Naive B cell (primary cell): ENCODE results near the gene GPC3. TPM values are rescaled to one million over a fixed set of nuclear protein-coding genes. Genes with fewer than 3 reads are reported as not detected.

ENCODE experiments used
- ATAC-seq, 2 donors: fragments of 150-1000 bp; cut with Tn5 transposase; 2 replicates each; pipeline ENCODE4 v1.10.0; 2021; ENCODE audit warnings: low read depth in 2 of 2, mild to moderate bottlenecking in 2 of 2, moderate library complexity in 2 of 2
- DNase-seq: peaks from one replicate; pipeline ENCODE4 v3.0.0; 2022
- H3K27ac Mint-ChIP-seq, 6 donors: one replicate each; pipeline ENCODE4 v1.8.0; 2020 to 2022; ENCODE audit warnings: mild to moderate bottlenecking in 6 of 6, mixed read lengths in 6 of 6, moderate library complexity in 5 of 6, inconsistent platforms in 2 of 6
- H3K27me3 Mint-ChIP-seq, 3 donors: one replicate each; pipeline ENCODE4 v1.8.0; 2021 to 2022; ENCODE audit warnings: mixed read lengths in 3 of 3, mild to moderate bottlenecking in 1 of 3
- H3K36me3 Mint-ChIP-seq, 2 donors: one replicate each; pipeline ENCODE4 v1.8.0; 2020 to 2022; ENCODE audit warnings: mixed read lengths in 2 of 2, inconsistent platforms in 1 of 2, mild to moderate bottlenecking in 1 of 2
- H3K4me1 Mint-ChIP-seq, 3 donors: one replicate each; pipeline ENCODE4 v1.8.0; 2020 to 2022; ENCODE audit warnings: mixed read lengths in 3 of 3, inconsistent platforms in 1 of 3, mild to moderate bottlenecking in 1 of 3, moderate library complexity in 1 of 3
- H3K4me3 Mint-ChIP-seq, 8 donors: one replicate each; pipeline ENCODE4 v1.8.0; 2020 to 2022; ENCODE audit warnings: mild to moderate bottlenecking in 8 of 8, mixed read lengths in 8 of 8, moderate library complexity in 8 of 8, inconsistent platforms in 2 of 8
- H3K9me3 Mint-ChIP-seq, 7 donors: one replicate each; pipeline ENCODE4 v1.8.0; 2020 to 2022; ENCODE audit warnings: mixed read lengths in 7 of 7, mild to moderate bottlenecking in 5 of 7, inconsistent platforms in 2 of 7, moderate library complexity in 1 of 7
- polyA plus RNA-seq, 6 donors: library from polyadenylated mRNA; unstranded; fragments of 300-500 nt; fragmentation: Illumina TruSeq; gene quantifications; one replicate each; pipeline ENCODE4 v1.2.3, GENCODE V29; 2021; ENCODE audit warnings: low read depth in 6 of 6

Gene GPC3
- polyA plus RNA-seq, 6 donors from 2014 or later: not detected

DNA sequence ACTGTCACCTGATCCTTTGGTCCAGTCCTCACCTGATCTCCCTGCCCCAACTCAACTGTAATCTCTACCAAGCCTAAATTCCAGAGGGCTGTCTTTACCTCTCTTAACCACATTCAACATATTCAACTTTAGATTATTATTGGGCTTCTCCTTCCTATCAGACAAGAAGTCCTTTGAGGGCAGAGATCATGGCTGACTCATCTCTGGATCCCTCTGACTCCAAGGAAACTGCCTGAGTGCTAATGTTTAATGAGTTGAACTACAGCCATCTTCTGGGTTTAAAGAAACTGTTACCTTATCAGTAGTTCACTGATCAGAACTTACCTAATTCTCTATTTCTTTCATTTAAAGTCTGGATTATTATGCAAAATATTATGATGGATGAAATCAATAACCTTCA, 135.7 kb downstream of the GPC3 start:
- Mint-ChIP-seq H3K27me3 (peaks cover 4 to 22% (median 5%) of the 10 kb centered on the region in 3 donors), H3K27ac (no peak overlapping the region), H3K4me1 (no peaks in the 10 kb centered on the region), H3K4me3 (no peak overlapping the region), H3K9me3 (no peaks in the 10 kb centered on the region), H3K36me3 (no peaks in the 10 kb centered on the region)
- ATAC-seq (no peak), DNase-seq (no peak)

DNA sequence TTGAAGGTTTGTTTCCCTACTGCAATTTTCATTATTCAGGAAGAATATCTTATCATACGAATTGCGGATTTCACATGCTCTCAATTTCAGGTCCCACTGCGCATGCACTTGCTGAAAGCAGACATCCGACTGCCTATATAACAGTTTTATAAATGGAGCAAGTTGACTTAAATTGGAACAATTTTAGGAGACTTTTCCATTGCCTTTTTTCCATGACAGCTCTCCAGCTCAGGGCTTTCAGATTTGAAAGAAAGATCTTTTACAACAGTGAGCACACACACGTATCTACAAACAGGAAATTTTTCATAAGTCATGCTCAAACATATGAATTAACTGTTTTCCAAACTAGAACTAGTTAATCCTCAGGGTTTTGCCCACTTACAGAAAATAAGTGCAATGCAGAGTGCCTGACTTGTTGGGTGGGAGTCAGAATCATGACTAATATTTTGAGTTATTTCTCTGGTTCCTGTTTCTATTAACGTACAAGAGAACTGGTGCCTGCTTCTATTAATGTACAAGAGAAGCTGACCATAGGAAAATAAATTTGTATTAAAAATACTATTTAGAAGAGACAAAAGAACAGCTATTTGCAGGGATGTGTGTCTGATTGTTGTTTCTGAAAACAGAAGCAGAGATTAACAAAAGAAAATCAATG, 137.9 kb downstream of the GPC3 start:
- no peak overlapping the region for H3K27ac Mint-ChIP-seq
- ATAC-seq (no peak), DNase-seq (no peak)
- H3K36me3 Mint-ChIP-seq: no peaks in the 10 kb centered on the region
- H3K4me1 Mint-ChIP-seq: no peaks in the 10 kb centered on the region
- peaks cover 0 to 1% (median 0%) of the 10 kb centered on the region in 7 donors for H3K9me3 Mint-ChIP-seq
- no peak overlapping the region for H3K4me3 Mint-ChIP-seq
- H3K27me3 Mint-ChIP-seq: peaks cover 0 to 16% (median 4%) of the 10 kb centered on the region in 3 donors

DNA sequence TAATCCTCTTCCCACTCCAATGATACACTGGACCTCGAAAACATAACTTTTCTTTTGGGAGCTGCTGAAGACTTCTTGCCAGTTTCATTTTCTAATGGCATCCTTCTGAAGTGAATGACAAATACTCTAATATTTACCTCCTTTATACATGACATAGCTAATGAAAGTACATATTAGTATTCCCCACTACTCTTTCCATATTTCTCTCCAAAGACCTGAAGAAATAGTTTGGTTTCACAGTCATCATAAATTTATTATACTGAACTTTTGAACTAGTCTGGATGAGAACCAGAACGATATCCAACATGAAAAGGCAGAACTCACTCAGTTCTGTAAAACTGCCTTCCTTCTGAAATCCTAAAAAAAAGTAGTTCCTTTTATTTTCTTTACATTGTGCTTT, 139.1 kb downstream of the GPC3 start:
- DNase-seq: no peak
- H3K36me3 Mint-ChIP-seq: no peaks in the 10 kb centered on the region
- no peaks in the 10 kb centered on the region for H3K4me1 Mint-ChIP-seq
- peaks cover 0 to 10% (median 4%) of the 10 kb centered on the region in 3 donors for H3K27me3 Mint-ChIP-seq
- no peak overlapping the region for H3K27ac Mint-ChIP-seq
- H3K9me3 Mint-ChIP-seq: peaks cover 0 to 1% (median 0%) of the 10 kb centered on the region in 7 donors
- ATAC-seq: no peak
- no peak overlapping the region for H3K4me3 Mint-ChIP-seq

DNA sequence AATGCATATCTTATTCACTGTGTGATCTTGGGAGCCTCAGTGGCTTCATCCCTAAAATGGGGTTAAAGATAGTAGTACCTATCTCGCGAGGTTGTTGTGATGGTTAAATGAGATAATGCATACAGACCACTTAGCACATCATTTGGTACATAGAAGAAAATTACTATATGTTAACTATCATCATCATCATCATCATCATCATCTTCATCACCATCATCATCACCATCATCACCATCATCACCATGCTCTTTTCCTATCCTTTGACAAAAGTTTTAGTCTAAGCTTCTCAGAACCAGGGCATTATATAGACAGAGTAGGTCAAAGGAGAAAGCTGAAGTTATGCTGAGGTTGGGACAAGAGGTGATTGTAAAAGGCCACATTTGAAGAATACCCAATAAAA, 145.0 kb downstream of the GPC3 start:
- H3K4me1 Mint-ChIP-seq: peaks cover 0 to 4% (median 0%) of the 10 kb centered on the region in 3 donors
- H3K27ac Mint-ChIP-seq: peak overlapping the region in 1 of 6 donors; percentile 89
- H3K4me3 Mint-ChIP-seq: no peak overlapping the region
- no peak for DNase-seq
- H3K27me3 Mint-ChIP-seq: no peaks in the 10 kb centered on the region
- peaks cover 0 to 1% (median 0%) of the 10 kb centered on the region in 7 donors for H3K9me3 Mint-ChIP-seq
- no peak for ATAC-seq
- no peaks in the 10 kb centered on the region for H3K36me3 Mint-ChIP-seq

DNA sequence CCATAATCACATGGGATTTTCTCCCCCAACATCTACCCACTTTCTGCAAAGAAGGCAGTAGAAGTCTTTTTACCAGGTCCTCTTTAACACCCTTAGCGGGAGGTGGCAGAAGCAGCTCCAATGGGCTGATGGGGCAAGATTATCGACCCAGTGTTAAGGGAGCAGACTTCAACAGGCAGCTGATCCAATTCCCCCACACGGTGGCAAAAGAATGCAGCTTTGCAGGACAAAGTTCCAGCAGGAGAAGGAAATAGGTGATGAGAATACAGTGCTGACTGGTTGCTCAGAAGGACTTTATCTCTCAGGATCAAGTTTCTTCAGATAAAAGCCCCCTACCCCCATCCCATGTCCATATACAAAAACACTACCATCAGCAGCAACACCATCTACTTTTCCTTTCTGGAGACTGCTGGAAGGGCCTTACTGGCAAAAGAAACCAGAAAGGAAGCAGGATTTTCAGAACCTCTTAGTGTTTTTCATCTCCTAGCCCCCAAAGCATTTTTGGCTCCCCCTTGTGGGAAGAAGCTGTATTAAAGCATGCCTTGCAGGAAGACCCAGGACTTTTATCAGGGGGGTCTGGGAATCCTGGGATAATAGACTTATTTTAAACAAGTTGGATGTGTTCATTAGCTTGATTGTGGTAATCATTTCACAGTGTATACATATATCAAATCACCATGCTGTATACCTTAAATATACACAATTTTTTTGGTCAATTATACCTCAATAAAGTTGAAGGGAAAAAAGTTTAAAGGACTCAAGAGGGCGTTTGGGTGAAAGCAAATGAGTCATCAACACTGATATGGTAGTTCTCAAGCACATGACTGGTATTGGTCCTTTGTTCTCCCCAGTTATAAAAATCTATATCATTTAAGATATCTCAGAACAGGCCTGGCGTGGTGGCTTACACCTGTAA, 146.4 kb downstream of the GPC3 start:
- Mint-ChIP-seq H3K27me3 (peaks cover 0 to 4% (median 2%) of the 10 kb centered on the region in 3 donors), H3K4me3 (no peak overlapping the region), H3K27ac (no peak overlapping the region), H3K4me1 (peaks cover 0 to 4% (median 0%) of the 10 kb centered on the region in 3 donors), H3K36me3 (no peaks in the 10 kb centered on the region), H3K9me3 (peaks cover 0 to 1% (median 0%) of the 10 kb centered on the region in 7 donors)
- no peak for ATAC-seq
- peak; percentile 27 for DNase-seq

DNA sequence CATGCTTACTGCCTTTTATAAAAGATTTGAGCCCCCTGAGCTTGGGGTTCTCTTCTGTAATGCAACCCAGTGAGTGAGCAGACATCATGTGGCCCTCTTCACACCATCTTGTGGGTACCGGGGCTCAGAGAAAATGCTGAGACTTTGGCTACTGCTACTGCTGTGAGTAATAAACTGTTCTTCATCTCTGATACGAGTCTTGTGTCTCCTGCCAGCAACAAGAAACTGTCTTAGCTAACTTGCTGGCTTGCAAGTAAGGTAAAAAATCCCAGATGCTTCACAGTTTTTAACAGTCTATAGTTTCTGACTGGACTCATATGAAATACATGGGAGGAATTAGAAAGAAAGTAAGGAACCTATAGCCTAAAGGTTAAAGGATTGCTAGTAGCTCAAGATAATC, 148.3 kb downstream of the GPC3 start:
- Mint-ChIP-seq H3K9me3 (no peaks in the 10 kb centered on the region), H3K4me1 (peaks cover 0 to 4% (median 0%) of the 10 kb centered on the region in 3 donors), H3K4me3 (no peak overlapping the region), H3K27me3 (peaks cover 0 to 9% (median 7%) of the 10 kb centered on the region in 3 donors), H3K36me3 (no peaks in the 10 kb centered on the region), H3K27ac (peak overlapping the region in 1 of 6 donors; percentile 27)
- ATAC-seq (no peak), DNase-seq (no peak)

DNA sequence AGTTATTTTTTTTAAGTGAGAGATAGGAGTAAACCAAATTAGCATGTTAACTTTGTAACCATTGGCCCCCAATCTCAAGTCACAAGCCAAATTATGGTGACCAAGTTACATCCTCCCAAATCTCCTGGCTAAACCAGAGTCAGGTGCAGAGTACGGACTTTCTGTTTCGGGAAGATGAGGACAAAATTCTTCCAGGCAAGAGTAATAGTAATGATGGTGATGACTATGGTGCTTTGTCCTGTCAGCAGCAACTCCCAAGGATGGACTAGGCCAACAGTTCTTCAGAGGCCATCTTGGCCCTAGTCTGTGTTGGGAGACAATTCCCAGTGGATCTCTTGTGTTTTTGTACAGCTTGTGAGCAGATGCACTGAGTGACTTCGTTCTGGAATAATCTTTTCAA, 148.8 kb downstream of the GPC3 start:
- Mint-ChIP-seq H3K36me3 (no peaks in the 10 kb centered on the region), H3K9me3 (no peaks in the 10 kb centered on the region), H3K4me1 (peaks cover 0 to 4% (median 0%) of the 10 kb centered on the region in 3 donors), H3K27me3 (peaks cover 0 to 9% (median 7%) of the 10 kb centered on the region in 3 donors), H3K27ac (no peak overlapping the region), H3K4me3 (no peak overlapping the region)
- ATAC-seq (no peak), DNase-seq (no peak)

DNA sequence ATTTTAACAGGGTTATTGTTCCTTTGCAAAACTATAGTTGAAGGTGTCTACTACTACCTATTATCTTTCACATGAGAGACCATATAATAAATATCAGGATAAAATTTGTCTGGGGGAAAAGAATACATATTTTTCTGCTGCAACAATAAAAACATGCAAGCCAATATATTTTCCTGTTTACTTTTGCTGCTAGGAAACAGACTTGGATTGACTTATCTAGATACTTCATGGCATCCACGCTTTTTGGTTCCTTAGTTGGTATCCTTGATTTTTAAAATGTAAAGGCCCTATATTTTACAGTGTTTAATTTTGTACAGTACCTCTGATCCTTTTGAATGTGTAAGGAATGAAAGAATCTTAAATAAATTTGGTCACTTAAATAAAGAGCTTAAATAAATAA, 150.6 kb downstream of the GPC3 start:
- H3K4me1 Mint-ChIP-seq: no peaks in the 10 kb centered on the region
- DNase-seq (no peak), ATAC-seq (no peak)
- H3K27ac Mint-ChIP-seq: no peak overlapping the region
- H3K36me3 Mint-ChIP-seq: no peaks in the 10 kb centered on the region
- H3K4me3 Mint-ChIP-seq: no peak overlapping the region
- peaks cover 0 to 9% (median 7%) of the 10 kb centered on the region in 3 donors for H3K27me3 Mint-ChIP-seq
- H3K9me3 Mint-ChIP-seq: no peaks in the 10 kb centered on the region

DNA sequence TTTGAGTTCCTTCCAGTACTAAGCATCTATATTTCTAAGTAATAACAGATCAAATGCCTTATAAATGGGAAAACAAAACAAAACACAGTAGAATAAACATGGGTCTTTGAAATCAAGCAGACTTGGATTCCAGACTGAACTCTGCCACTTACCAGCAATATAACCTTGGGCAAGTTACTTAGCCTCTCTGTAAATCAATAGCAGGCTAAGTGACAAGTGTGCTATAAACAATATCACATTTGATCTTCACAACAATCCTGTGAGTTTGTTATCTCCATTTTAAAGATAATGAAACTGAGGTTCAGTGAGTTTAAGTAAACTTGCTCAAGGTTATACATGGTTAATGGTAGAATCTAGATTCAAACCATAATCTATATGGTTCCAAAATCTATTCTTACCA, 165.8 kb downstream of the GPC3 start:
- H3K27ac Mint-ChIP-seq: no peak overlapping the region
- no peak for ATAC-seq
- H3K9me3 Mint-ChIP-seq: no peaks in the 10 kb centered on the region

DNA sequence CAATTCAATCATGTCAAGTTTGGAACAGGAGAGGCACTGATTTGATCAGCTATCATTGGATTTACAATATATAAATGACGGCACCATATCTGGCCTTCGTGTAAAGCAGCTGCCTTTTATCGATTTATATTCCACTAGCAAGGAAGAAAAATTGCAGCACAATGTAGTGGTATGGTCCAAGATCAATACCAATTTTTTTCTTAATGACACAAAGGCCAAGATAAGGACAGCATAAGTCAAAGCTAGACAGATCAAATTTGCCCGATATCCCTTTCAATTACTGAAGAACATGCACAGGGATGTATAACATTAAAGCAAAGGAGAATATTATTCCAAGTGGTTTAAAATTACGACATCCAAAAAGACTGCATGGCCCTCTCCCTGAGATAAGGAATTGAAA, 167.4 kb downstream of the GPC3 start:
- Mint-ChIP-seq H3K9me3 (no peaks in the 10 kb centered on the region), H3K4me3 (no peak overlapping the region), H3K27ac (no peak overlapping the region), H3K27me3 (peaks cover 0 to 41% (median 6%) of the 10 kb centered on the region in 3 donors), H3K4me1 (no peaks in the 10 kb centered on the region), H3K36me3 (no peaks in the 10 kb centered on the region)
- ATAC-seq (no peak), DNase-seq (no peak)

More for the DNA sequence above, 165.8 kb downstream of the GPC3 start:
- Mint-ChIP-seq H3K4me1 (no peaks in the 10 kb centered on the region), H3K27me3 (peaks cover 0 to 41% (median 6%) of the 10 kb centered on the region in 3 donors), H3K4me3 (no peak overlapping the region), H3K36me3 (no peaks in the 10 kb centered on the region)
- DNase-seq: no peak

DNA sequence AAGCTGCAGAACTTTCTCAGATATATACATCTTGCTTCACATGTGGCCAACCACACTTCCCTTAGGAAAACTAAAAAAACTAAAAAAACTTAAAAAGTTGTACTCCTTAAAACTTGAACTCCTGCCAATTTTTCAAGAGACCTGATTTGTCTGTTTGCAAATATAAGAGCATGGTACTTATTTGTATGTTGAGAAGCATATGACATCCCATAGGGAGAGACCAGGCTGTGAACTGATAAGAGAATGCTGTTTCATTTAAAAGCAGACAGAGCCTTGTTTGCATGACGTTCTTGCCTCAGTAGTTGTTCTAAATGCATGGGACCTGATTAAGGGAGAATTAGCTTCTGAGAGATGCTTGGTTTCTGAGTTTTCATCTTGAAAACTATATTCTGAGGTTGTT, 169.9 kb downstream of the GPC3 start:
- Mint-ChIP-seq H3K27ac (no peak overlapping the region), H3K27me3 (peaks cover 0 to 27% (median 6%) of the 10 kb centered on the region in 3 donors), H3K4me3 (no peak overlapping the region), H3K36me3 (no peaks in the 10 kb centered on the region), H3K9me3 (no peaks in the 10 kb centered on the region), H3K4me1 (no peaks in the 10 kb centered on the region)
- DNase-seq (no peak), ATAC-seq (no peak)

DNA sequence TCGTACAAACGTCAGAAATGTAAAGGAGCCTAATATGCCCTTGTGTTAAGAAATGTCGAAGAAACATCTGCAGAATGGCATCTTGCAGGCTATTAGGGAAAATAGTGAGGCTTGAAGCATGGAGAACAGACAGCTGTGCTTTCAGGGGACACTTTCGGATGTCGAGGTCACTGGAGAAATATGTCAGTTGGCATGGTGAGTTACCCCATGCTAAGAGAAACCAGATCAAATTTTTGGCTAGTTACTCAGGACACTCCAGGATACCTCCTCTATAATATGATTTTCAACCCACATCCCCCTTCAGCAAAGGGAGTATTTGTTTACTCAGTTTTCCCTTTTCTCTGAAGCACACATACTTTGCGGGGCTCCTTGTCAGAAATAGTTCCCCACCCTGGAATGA, 171.4 kb downstream of the GPC3 start:
- H3K27me3 Mint-ChIP-seq: peaks cover 0 to 12% (median 6%) of the 10 kb centered on the region in 3 donors
- no peaks in the 10 kb centered on the region for H3K36me3 Mint-ChIP-seq
- no peak for DNase-seq
- H3K9me3 Mint-ChIP-seq: no peaks in the 10 kb centered on the region
- ATAC-seq: no peak
- H3K4me3 Mint-ChIP-seq: no peak overlapping the region
- H3K4me1 Mint-ChIP-seq: no peaks in the 10 kb centered on the region
- no peak overlapping the region for H3K27ac Mint-ChIP-seq

DNA sequence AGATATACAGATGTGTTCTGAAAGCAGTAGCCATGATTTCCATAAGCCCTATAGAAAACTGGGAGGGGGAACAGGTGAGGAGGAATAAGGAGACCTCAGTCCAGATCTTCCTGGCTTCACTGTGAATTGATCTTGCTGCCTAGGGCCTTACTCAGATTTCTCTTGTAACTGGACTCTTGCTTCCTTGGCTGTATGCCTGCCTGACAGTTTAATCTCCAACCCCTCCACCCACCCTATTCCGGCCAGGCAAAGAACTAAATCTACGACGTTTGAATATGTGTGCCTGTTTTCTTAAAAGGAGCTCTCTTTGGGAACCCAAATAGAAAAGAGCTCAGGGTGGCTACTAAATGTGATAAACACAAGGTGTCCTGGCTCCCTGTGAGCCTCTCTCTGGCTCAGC, 173.0 kb downstream of the GPC3 start:
- Mint-ChIP-seq H3K36me3 (no peaks in the 10 kb centered on the region), H3K27ac (no peak overlapping the region), H3K9me3 (no peaks in the 10 kb centered on the region), H3K4me3 (no peak overlapping the region), H3K4me1 (no peaks in the 10 kb centered on the region), H3K27me3 (peaks cover 0 to 9% (median 9%) of the 10 kb centered on the region in 3 donors)
- ATAC-seq: no peak
- no peak for DNase-seq

DNA sequence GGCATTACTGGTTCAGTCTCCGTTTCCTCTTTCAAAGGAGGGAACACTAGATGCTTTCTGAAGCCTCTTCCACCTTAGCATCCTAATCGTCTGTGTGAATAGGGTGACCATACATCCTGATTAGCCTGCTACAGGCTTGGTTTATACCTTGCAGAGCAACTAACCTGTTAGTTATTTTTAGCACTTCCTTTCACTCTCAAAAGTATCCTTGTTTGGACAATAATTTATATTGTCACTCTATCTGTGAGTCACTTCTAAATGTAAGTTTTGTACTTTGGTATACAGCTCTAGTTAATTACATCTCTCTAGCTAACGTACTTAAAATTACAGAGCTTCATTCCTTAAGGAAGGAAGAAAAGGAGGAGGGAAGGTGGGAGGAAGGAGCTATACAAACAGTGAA, 174.5 kb downstream of the GPC3 start:
- Mint-ChIP-seq H3K27ac (no peak overlapping the region), H3K27me3 (peaks cover 0 to 3% (median 0%) of the 10 kb centered on the region in 3 donors), H3K4me1 (no peaks in the 10 kb centered on the region), H3K9me3 (peaks cover 0 to 4% (median 0%) of the 10 kb centered on the region in 7 donors), H3K4me3 (no peak overlapping the region), H3K36me3 (no peaks in the 10 kb centered on the region)
- no peak for DNase-seq
- ATAC-seq: no peak
